Neural progenitor cell (in vitro differentiated cells): ENCODE measurements around the gene CFAP57. TPM values are rescaled to one million over a fixed set of nuclear protein-coding genes. Genes with fewer than 3 reads are reported as not detected.

Experiments
- DNase-seq: peaks from one replicate; pipeline ENCODE4 v3.0.0-alpha.2; 2016; ENCODE audit warnings: low spot score
- H2AFZ ChIP-seq: fragments of 200-600 bp; sonication (generic); replicated peaks from 2 replicates; pipeline ENCODE4 v1.6.1; 2016; ENCODE audit warnings: antibody characterized with exemption
- H3F3A ChIP-seq: fragments of 200-600 bp; sonication (generic); 2 replicates; pipeline ENCODE4 v1.6.1; 2016; ENCODE audit warnings: antibody characterized with exemption, low read depth
- H3K27ac ChIP-seq: fragments of 200-600 bp; sonication (generic); 2 replicates; pipeline ENCODE4 v1.5.1; 2016; ENCODE audit warnings: mild to moderate bottlenecking
- H3K27me3 ChIP-seq: fragments of 200-600 bp; sonication (generic); 2 replicates; pipeline ENCODE4 v1.6.1; 2016; ENCODE audit warnings: mild to moderate bottlenecking, moderate library complexity
- H3K36me3 ChIP-seq: fragments of 200-600 bp; sonication (generic); 2 replicates; pipeline ENCODE4 v1.5.1; 2016
- H3K4me1 ChIP-seq: fragments of 200-600 bp; sonication (generic); 2 replicates; pipeline ENCODE4 v1.6.1; 2016; ENCODE audit warnings: mixed run types
- H3K4me2 ChIP-seq: fragments of 200-600 bp; sonication (generic); 2 replicates; pipeline ENCODE4 v1.6.1; 2016
- H3K4me3 ChIP-seq: fragments of 200-600 bp; sonication (generic); 2 replicates; pipeline ENCODE4 v1.5.1; 2016
- H3K79me2 ChIP-seq: fragments of 200-600 bp; sonication (generic); 2 replicates; pipeline ENCODE4 v1.6.1; 2016; ENCODE audit warnings: low read depth
- H3K9ac ChIP-seq: fragments of 200-600 bp; sonication (generic); 2 replicates; pipeline ENCODE4 v1.6.1; 2016
- H3K9me3 ChIP-seq: fragments of 200-600 bp; sonication (generic); 2 replicates; pipeline ENCODE4 v1.5.1; 2016; ENCODE audit warnings: low read depth
- H4K20me1 ChIP-seq: fragments of 200-600 bp; sonication (generic); 2 replicates; pipeline ENCODE4 v1.6.1; 2016; ENCODE audit warnings: low read depth
- H3K27ac Mint-ChIP-seq: 3 replicates; pipeline ENCODE4 v1.8.0; 2021; ENCODE audit warnings: mixed read lengths
- H3K27me3 Mint-ChIP-seq: 2 replicates; pipeline ENCODE4 v1.8.0; 2022; ENCODE audit warnings: low read depth, mild to moderate bottlenecking, inconsistent platforms, moderate library complexity, mixed read lengths; ENCODE audit not compliant: insufficient read depth
- H3K36me3 Mint-ChIP-seq: 3 replicates; pipeline ENCODE4 v1.8.0; 2021; ENCODE audit warnings: mixed read lengths
- H3K4me1 Mint-ChIP-seq: 3 replicates; pipeline ENCODE4 v1.8.0; 2021; ENCODE audit warnings: mixed read lengths
- H3K4me3 Mint-ChIP-seq: 3 replicates; pipeline ENCODE4 v1.8.0; 2021; ENCODE audit warnings: mild to moderate bottlenecking, moderate library complexity, mixed read lengths
- H3K9me3 Mint-ChIP-seq: 3 replicates; pipeline ENCODE4 v1.8.0; 2020; ENCODE audit warnings: mixed read lengths
- CTCF ChIP-seq: fragments of 200-600 bp; sonication (generic); IDR thresholded peaks from 2 replicates; pipeline ENCODE4 v1.5.1; 2017; ENCODE audit warnings: antibody characterized with exemption, mild to moderate bottlenecking
- EZH2 ChIP-seq: fragments of 200-600 bp; sonication (generic); IDR thresholded peaks from 2 replicates; pipeline ENCODE4 v1.6.1; 2017; ENCODE audit warnings: antibody characterized with exemption, mild to moderate bottlenecking, moderate library complexity
- EZH2phosphoT487 ChIP-seq: fragments of 200-600 bp; sonication (generic); IDR thresholded peaks from 2 replicates; pipeline ENCODE4 v1.6.1; 2017; ENCODE audit warnings: antibody characterized with exemption
- total RNA-seq: library from RNA; depleted of rRNA; stranded (reverse); fragments of >200 nt; gene quantifications from 2 replicates; pipeline ENCODE4 v1.2.3, GENCODE V29; 2015; ENCODE audit warnings: low replicate concordance

Gene CFAP57
- total RNA-seq, 1 donor from 2014 or later = 0.97 TPM

GRCh38 chr1:43147625-43148327 is 24.4 kb upstream of the CFAP57 start:
- TF ChIP-seq EZH2 (no peak), EZH2phosphoT487 (no peak), CTCF (no peak)
- peaks cover 8% of the 10 kb centered on the region for H3K4me1 ChIP-seq
- Mint-ChIP-seq H3K9me3 (no peaks in the 10 kb centered on the region), H3K4me1 (peaks cover 8% of the 10 kb centered on the region), H3K4me3 (peak overlapping the region; percentile 82), H3K27ac (no peak overlapping the region), H3K36me3 (no peaks in the 10 kb centered on the region), H3K27me3 (peaks cover 3% of the 10 kb centered on the region)
- H3F3A ChIP-seq = peaks cover 7% of the 10 kb centered on the region
- peak overlapping the region; percentile 95 for H3K4me2 ChIP-seq
- no peaks in the 10 kb centered on the region for H3K9me3 ChIP-seq
- DNase-seq = peak; percentile 98
- H2AFZ ChIP-seq = peak overlapping the region; percentile 38
- H3K27ac ChIP-seq = no peak overlapping the region
- no peaks in the 10 kb centered on the region for H3K36me3 ChIP-seq
- no peaks in the 10 kb centered on the region for H3K79me2 ChIP-seq
- no peak overlapping the region for H3K9ac ChIP-seq
- peaks cover 8% of the 10 kb centered on the region for H3K27me3 ChIP-seq
- H4K20me1 ChIP-seq = peaks cover 8% of the 10 kb centered on the region
- H3K4me3 ChIP-seq = peak overlapping the region; percentile 55

GRCh38 chr1:43149889-43150288 is 22.2 kb upstream of the CFAP57 start:
- Histone ChIP-seq H3K79me2 (no peaks in the 10 kb centered on the region), H3K4me1 (peaks cover 8% of the 10 kb centered on the region), H2AFZ (no peak overlapping the region), H3K9ac (no peak overlapping the region), H3K4me2 (no peak overlapping the region), H3K27ac (no peak overlapping the region), H4K20me1 (peaks cover 8% of the 10 kb centered on the region), H3K9me3 (no peaks in the 10 kb centered on the region), H3K4me3 (no peak overlapping the region), H3K27me3 (peaks cover 8% of the 10 kb centered on the region), H3K36me3 (no peaks in the 10 kb centered on the region), H3F3A (peaks cover 7% of the 10 kb centered on the region)
- no peak overlapping the region for H3K27ac Mint-ChIP-seq
- TF ChIP-seq EZH2 (no peak), CTCF (no peak), EZH2phosphoT487 (no peak)
- H3K4me3 Mint-ChIP-seq = no peak overlapping the region
- no peaks in the 10 kb centered on the region for H3K36me3 Mint-ChIP-seq
- H3K4me1 Mint-ChIP-seq = peaks cover 8% of the 10 kb centered on the region
- DNase-seq = no peak
- no peaks in the 10 kb centered on the region for H3K9me3 Mint-ChIP-seq
- peaks cover 7% of the 10 kb centered on the region for H3K27me3 Mint-ChIP-seq

GRCh38 chr1:43152866-43153265 is 19.3 kb upstream of the CFAP57 start:
- Histone ChIP-seq H3K27me3 (peaks cover 8% of the 10 kb centered on the region), H3K4me1 (peaks cover 7% of the 10 kb centered on the region), H3K27ac (no peak overlapping the region), H3F3A (no peaks in the 10 kb centered on the region), H2AFZ (no peak overlapping the region), H3K4me2 (no peak overlapping the region), H4K20me1 (peaks cover 7% of the 10 kb centered on the region), H3K4me3 (no peak overlapping the region), H3K9me3 (no peaks in the 10 kb centered on the region), H3K36me3 (no peaks in the 10 kb centered on the region), H3K79me2 (no peaks in the 10 kb centered on the region), H3K9ac (no peak overlapping the region)
- H3K27me3 Mint-ChIP-seq = peaks cover 6% of the 10 kb centered on the region
- no peak overlapping the region for H3K4me3 Mint-ChIP-seq
- TF ChIP-seq EZH2phosphoT487 (no peak), CTCF (no peak), EZH2 (no peak)
- no peak for DNase-seq
- H3K9me3 Mint-ChIP-seq = no peaks in the 10 kb centered on the region
- H3K36me3 Mint-ChIP-seq = no peaks in the 10 kb centered on the region
- H3K4me1 Mint-ChIP-seq = peaks cover 8% of the 10 kb centered on the region
- H3K27ac Mint-ChIP-seq = no peak overlapping the region
